ENCODE results near the gene MAP6.
"Not testable (repeated sequence)": the region's sequence is repeated elsewhere in the genome, so short reads cannot be mapped to it uniquely, and the experiment has no call there.

Gene MAP6

DNA sequence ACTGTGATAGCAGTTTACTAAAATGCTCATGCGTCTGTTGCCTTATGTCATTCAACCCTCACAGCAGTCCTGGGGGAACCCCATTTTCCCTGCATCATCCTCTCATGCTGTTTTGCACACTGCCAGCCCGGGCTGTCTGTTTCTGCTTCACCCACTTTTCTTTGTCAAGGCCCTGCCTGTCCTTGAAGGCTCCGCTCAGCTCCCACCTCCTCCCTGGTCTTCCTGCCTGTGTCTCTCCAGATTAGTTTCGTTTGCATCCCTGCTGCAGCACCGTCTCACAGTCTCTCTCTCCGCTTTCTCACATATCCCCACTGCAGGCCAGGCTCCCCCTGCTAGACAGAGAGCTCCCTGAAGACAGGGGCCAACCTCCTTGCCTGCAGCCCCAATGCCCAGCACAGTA, 76.9 kb downstream of the MAP6 start:
- no peak for DNase-seq (ENCODE audit: low spot score)

GRCh38 chr11:75591371-75591770, 77.5 kb downstream of the MAP6 start:
- DNase-seq (ENCODE audit: low spot score): no peak

DNA sequence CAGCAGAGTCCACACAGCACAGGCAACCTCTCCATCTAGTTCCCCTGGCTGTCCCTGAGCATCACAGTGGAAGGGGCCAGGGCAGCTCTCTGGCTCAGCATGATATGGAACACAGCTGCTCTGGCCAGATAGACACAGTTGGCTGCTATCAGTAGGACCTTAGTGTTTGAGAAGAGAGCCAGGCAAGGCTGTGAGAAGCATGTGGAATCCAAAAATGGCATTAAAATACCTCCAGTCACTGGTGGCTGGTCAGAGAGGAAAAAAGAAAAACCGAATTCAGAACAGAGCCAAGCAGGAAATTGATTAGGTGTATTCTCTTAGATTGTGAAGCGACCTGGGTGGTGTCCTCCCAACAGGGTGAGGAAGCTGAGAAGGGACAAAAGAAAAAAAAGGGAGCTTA, 78.9 kb downstream of the MAP6 start:
- no peak for DNase-seq (ENCODE audit: low spot score)

DNA sequence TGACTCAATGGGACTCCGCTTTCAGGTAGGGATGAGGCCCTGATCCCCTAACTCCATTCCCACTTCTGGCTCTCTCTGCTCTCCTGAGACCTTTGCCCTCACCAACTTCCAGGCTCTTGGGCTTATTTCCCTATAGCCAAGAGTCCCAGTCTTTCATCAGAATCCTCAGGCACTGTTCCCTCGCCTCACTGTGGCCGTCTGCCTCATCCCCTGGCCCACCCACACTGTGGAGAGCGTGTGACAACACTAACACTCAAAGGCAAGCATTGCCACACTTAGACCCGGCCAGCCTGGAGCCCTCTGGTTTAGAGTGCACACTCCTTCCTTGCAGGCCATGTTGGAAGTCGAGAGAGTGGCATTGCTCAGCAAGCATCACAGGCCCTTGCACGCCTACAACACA, 79.8 kb downstream of the MAP6 start:
- DNase-seq (ENCODE audit: low spot score): no peak

DNA sequence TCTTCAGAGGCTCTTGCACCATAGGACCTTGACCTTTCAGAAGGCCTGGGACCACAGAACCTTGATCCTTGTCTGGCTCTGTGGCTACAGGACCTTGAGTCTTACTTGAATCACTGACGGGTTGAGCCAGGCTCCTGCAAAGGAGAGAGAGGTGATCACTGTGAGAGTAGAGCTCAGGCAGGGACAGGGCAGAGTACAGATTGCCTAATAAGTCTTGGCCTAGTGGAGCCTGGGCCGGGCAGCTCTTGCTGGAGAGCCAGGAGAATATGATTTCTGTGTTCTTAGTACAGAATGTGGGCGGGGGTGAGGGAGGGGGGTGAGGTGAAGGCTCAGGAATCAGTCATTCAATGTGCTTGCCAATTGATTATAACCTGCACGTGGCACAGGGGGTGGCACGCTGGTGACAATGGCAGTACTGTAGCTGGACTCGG, 80.8 kb downstream of the MAP6 start:
- no peak for DNase-seq (ENCODE audit: low spot score)

- no peak for DNase-seq (ENCODE audit: low spot score)
Measured at GRCh38 chr11:75586395-75586794, 82.4 kb downstream of the MAP6 start.

DNA sequence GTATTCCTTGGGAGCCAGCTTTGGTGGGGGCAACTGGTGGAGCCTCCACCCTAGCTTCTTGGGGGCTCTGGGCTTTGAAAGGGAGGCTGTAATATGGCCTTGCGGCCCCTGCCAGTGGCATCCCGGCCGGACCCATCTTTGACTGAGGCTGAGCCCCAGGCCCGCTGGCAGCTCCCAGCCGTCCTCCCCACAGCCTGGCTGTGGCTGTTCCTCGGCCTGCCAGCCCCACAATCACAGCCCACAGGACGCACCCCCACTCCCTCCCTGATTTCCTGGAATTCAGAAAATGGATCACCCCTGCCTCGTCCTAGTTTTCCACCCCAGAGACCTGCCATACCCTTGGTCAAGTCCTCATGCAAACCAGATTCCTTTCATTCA, 83.6 kb downstream of the MAP6 start:
- DNase-seq (ENCODE audit: low spot score): no peak

- DNase-seq (ENCODE audit: low spot score): not testable (repeated sequence)
Measured at GRCh38 chr11:75584659-75585292, 84.1 kb downstream of the MAP6 start.

DNA sequence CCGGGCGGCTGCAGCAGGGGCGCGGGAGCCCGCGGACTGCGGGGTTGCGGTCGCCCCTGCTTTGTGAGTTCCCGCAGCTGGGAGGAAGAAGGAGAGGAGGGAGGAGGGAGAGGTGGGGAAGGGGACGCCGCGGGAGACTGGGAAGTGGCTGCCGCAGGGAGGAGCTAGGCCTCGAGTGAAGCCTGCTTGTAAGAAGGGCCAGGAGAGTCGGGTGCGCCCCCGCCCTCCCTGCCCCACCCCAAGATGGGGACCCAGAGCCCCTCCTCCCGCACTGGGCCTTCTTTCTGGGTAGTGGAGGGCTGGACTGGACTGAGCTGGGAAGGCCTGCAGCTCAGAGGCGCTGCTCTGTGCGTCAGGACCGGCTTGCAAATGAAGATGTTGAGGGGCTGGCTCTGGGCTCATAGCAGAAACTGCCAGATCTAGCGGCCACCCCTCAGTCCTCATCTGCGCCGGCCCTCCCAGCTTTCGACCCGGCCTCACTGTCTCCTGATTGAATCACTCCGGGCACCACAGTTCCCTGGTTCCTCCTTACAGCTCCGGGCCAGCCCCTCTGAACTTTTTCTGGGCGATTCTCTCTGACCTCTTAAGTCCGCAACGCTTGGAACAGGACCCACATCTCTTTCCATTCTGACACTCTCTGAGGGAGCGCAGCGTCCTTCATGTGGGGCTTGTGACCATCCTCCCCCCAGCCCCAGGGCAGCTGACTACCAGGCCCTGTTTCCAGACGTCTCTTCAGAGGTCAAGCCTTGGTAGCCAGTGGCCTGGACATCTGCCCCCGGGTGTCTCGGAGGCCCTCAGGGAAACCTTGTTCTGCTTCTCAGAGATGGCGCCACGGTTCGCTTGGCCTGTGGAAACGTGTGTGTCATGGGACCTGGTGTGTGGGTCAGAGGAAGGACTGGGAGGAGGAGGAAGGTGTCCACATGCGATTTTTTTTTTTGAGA, 84.8 kb downstream of the MAP6 start:
- DNase-seq (ENCODE audit: low spot score): peak; percentile 87

GRCh38 chr11:75582895-75583717, 85.7 kb downstream of the MAP6 start:
- DNase-seq (ENCODE audit: low spot score): peak; percentile 66

- DNase-seq (ENCODE audit: low spot score): no peak
Measured at GRCh38 chr11:75582506-75582894, 86.3 kb downstream of the MAP6 start.

GRCh38 chr11:75579841-75580240, 89.0 kb downstream of the MAP6 start:
- no peak for DNase-seq (ENCODE audit: low spot score)

DNA sequence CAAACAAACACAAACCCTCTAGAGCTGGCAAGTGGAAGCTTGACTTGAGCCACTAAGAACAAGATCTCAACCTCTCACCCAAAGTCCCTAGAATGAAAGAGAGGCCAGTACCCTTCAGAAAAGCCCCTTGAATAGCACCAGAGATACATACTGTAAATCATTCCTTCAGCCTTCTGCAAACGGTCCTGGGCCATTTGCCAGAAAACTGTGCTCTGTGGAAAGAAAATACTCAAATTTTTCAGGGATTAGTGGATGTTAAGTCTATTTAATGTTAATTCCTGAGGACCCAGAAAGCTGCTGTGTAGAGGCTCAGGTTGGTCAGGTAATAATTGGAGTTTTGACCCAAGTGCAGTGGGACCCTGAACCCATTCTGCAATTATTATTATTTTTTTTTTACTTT, 89.9 kb downstream of the MAP6 start:
- DNase-seq (ENCODE audit: low spot score): no peak

- no peak for DNase-seq (ENCODE audit: low spot score)
Measured at GRCh38 chr11:75577207-75577606, 91.6 kb downstream of the MAP6 start.

GRCh38 chr11:75576499-75576918, 92.3 kb downstream of the MAP6 start:
- DNase-seq (ENCODE audit: low spot score): no peak

GRCh38 chr11:75576017-75576416, 92.8 kb downstream of the MAP6 start:
- DNase-seq (ENCODE audit: low spot score): no peak

DNA sequence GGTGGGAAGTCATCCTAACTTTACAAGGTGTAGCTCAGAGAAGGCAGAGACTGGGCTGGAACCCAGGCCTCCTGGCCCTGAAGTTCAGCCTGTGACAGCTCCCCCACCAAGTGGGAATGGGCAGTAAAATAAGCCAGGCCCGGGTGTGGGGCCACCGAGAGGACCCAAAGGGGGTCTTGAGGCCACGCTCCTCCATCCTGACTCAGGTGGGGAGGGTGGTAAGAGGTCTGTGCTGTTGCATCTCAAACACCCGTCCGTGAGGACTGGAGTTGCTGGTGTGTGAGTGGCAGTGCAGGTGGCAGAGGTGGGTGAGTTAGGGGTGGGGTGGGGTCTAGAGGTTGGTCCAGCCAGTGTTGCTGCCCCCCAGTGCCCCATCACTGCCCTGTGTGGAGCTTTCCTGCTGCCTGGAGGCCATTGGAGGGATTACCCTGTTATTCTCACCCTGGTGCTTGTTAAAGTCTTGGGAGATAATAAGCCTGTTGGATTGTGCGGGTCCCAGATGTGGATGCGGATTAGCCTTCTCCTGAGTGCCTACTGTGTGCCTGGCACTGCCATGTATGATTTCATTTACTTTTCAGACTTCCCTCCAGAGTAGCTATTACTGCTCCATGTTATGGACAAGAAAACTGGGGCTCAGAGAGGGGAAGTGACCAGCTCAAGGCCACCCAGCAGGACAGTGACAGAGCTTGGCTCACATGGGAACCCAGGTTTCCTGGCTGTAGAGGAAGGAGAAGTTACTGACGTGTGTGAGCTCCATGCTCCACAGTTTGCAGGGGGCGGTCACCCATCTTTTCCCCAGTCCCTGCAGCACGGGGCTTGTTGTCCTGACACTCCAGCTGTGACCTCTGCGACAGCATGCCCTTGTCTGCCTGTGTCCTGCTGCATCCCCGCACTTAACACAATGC, 93.9 kb downstream of the MAP6 start:
- DNase-seq (ENCODE audit: low spot score): no peak

DNA sequence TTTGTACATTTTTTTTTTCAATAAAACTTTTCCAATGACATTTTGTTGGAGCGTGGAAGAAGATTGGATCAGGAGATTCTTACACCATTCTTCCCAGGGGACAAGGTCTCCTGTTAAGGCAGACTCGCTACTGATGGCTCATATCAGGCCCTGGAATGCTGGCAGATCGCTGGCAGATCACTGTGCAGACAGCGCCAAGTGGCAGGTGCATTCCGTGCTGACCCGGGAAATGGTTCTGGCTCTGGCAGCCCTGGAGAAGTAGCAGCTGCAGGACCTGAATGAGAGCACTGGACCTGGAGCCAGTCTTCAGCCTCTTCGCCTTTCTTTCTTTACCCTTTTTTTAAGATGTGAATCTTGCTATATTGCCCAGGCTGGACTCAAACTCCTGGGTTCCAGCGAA, 96.1 kb downstream of the MAP6 start:
- no peak for DNase-seq (ENCODE audit: low spot score)

DNA sequence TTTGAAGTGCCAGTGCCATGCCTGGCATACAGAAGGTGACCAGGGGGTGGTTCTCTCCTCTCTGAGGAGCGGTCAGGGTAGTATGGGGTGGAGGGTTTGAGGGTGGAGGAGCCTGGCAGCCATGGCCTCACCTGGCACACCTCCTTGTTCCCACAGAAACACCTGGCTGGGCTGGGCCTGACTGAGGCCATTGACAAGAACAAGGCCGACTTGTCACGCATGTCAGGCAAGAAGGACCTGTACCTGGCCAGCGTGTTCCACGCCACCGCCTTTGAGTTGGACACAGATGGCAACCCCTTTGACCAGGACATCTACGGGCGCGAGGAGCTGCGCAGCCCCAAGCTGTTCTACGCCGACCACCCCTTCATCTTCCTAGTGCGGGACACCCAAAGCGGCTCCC, 97.2 kb downstream of the MAP6 start:
- no peak for DNase-seq (ENCODE audit: low spot score)

- DNase-seq (ENCODE audit: low spot score): no peak
Measured at GRCh38 chr11:75570559-75571139, 98.2 kb downstream of the MAP6 start.

DNA sequence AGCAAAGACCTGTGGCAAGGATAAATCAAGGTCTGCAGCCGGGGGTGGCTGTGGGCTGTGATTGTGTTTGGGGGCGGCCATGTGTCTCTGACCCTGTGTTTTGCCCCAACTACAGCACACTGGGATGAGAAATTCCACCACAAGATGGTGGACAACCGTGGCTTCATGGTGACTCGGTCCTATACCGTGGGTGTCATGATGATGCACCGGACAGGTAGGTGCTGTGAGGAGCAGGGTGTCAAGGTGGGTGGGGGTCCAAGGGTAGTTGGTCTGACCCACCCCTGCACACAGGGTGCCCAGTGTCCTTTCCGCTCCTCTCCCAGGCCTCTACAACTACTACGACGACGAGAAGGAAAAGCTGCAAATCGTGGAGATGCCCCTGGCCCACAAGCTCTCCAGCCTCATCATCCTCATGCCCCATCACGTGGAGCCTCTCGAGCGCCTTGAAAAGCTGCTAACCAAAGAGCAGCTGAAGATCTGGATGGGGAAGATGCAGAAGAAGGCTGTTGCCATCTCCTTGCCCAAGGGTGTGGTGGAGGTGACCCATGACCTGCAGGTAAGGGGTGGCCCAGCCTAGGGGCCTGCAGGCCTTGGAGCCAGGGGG, 100.1 kb downstream of the MAP6 start:
- no peak for DNase-seq (ENCODE audit: low spot score)
